Breast epithelium (tissue), 3 donors: Measurements from ENCODE around the gene PLEKHS1.
"Not testable (repeated sequence)": the region's sequence is repeated elsewhere in the genome, so short reads cannot be mapped to it uniquely, and the experiment has no call there.

Experiments
- CTCF ChIP-seq, 3 donors: fragments of 450-650 bp; IDR thresholded peaks; one replicate each; pipeline ENCODE4 v1.5.1; 2016 to 2017; ENCODE audit warnings: antibody characterized with exemption in 3 of 3, mild to moderate bottlenecking in 3 of 3, moderate library complexity in 3 of 3
- POLR2A ChIP-seq: fragments of 450-650 bp; IDR thresholded peaks from one replicate; pipeline ENCODE4 v1.6.1; 2016; ENCODE audit warnings: antibody characterized with exemption, mild to moderate bottlenecking, moderate library complexity
- POLR2AphosphoS5 ChIP-seq, 3 donors: sonication (generic); formaldehyde crosslinking; IDR thresholded peaks; one replicate each; pipeline ENCODE4 v1.6.1; 2017; ENCODE audit warnings: antibody characterized with exemption in 3 of 3

GRCh38 chr10:113821306-113821705, 69.8 kb downstream of the PLEKHS1 start:
- not testable (repeated sequence) for TF ChIP-seq POLR2A; CTCF (IDR thresholded peaks at IDR 0.05); POLR2AphosphoS5 (IDR thresholded peaks at IDR 0.05)
